HCT116 (cell line): ENCODE data around the gene KCNMB2. TPM values are rescaled to one million over a fixed set of nuclear protein-coding genes. Genes with fewer than 3 reads are reported as not detected.

ENCODE experiments used
- ATAC-seq: fragments of 200-7000 bp; cut with Tn5 transposase; 2 replicates; pipeline ENCODE4 v1.9.1; 2020; ENCODE audit warnings: mild to moderate bottlenecking, moderate library complexity
- BruUV-seq: library from RNA; stranded (reverse); fragments of 400-500 nt; replicated peaks from 2 replicates; lab custom pipeline; 2021; lab: Mats Ljungman, UMichigan
- CTCF ChIA-PET: fragments of 300-600 bp; sonication (Branson Sonifier 250); formaldehyde crosslinking; loops from one replicate; lab custom pipeline; 2021; ENCODE audit warnings: antibody characterized with exemption; lab: Charles Lee
- POLR2A ChIA-PET: fragments of 300-600, 350-600 bp; sonication (Branson Sonifier 250); formaldehyde crosslinking; loops from one replicate; lab custom pipeline; 2021; ENCODE audit warnings: antibody characterized with exemption; lab: Charles Lee
- RAD21 ChIA-PET, 2 experiments: fragments of 300-600 bp; sonication (Branson Sonifier 250); formaldehyde crosslinking; loops; one replicate each; lab custom pipeline; 2023; ENCODE audit warnings: low total read pairs in 2 of 2; ENCODE audit not compliant: uncharacterized antibody in 2 of 2, unreplicated experiment in 2 of 2, low non-redundant PET in 1 of 2; lab: Charles Lee
- DNase-seq: peaks from one replicate; pipeline ENCODE4 v3.0.0-alpha.2; 2010; ENCODE audit warnings: low read depth, low spot score
- H2AFZ ChIP-seq: fragments of 200-600 bp; shearing (Covaris generic), sonication (generic); 2 replicates; pipeline ENCODE4 v1.6.1; 2017; ENCODE audit warnings: low read depth, mixed run types, mixed read lengths, antibody characterized with exemption, low read length; ENCODE audit not compliant: poor library complexity, severe bottlenecking
- H3K27ac ChIP-seq: 2 replicates; pipeline ENCODE4 v1.5.1; 2012; ENCODE audit warnings: low read depth, low read length
- H3K27me3 ChIP-seq: fragments of 200-600 bp; sonication (generic); 2 replicates; pipeline ENCODE4 v1.6.1; 2016; ENCODE audit warnings: mixed run types, low read length, mixed read lengths; ENCODE audit not compliant: insufficient read depth
- H3K36me3 ChIP-seq, 2 experiments: fragments of 200-500 bp in 1 of 2; fragments of 200-600 bp in 1 of 2; sonication (Bioruptor generic) in 1 of 2; sonication (generic) in 1 of 2; 2 replicates each; pipeline versions ENCODE4 v1.5.1 to v1.6.1; 2014 to 2016; ENCODE audit warnings: low read length in 2 of 2, inconsistent platforms in 1 of 2, mixed read lengths in 1 of 2, mixed run types in 1 of 2; ENCODE audit not compliant: insufficient read depth in 2 of 2, control insufficient read depth in 1 of 2
- H3K4me1 ChIP-seq, 2 experiments: fragments of 200-600 bp in 1 of 2; sonication (generic) in 1 of 2; 2 replicates each; pipeline versions ENCODE4 v1.5.1 to v1.6.1; 2012 to 2017; ENCODE audit warnings: low read length in 2 of 2, inconsistent platforms in 1 of 2, mild to moderate bottlenecking in 1 of 2, mixed read lengths in 1 of 2, mixed run types in 1 of 2, moderate library complexity in 1 of 2; ENCODE audit not compliant: insufficient read depth in 2 of 2, control insufficient read depth in 1 of 2
- H3K4me2 ChIP-seq: fragments of 200-600 bp; sonication (generic); 2 replicates; pipeline ENCODE4 v1.6.1; 2017; ENCODE audit warnings: mixed run types, low read length, mixed read lengths
- H3K4me3 ChIP-seq, 2 experiments: fragments of 200-600 bp in 1 of 2; sonication (generic) in 1 of 2; replicated peaks in 1 of 2; 2 replicates each; pipeline ENCODE4 v1.5.1; 2011 to 2016; ENCODE audit warnings: low read length in 2 of 2, control low read depth in 1 of 2, low read depth in 1 of 2, mild to moderate bottlenecking in 1 of 2, mixed read lengths in 1 of 2, mixed run types in 1 of 2
- H3K79me2 ChIP-seq: fragments of 200-600 bp; sonication (generic); 2 replicates; pipeline ENCODE4 v1.6.1; 2017; ENCODE audit warnings: mild to moderate bottlenecking, mixed run types, low read length, moderate library complexity, mixed read lengths; ENCODE audit not compliant: insufficient read depth
- H3K9ac ChIP-seq: fragments of 200-600 bp; sonication (generic); 2 replicates; pipeline ENCODE4 v1.6.1; 2016; ENCODE audit warnings: low read length, mixed read lengths
- H3K9me2 ChIP-seq: fragments of 200-600 bp; sonication (generic), shearing (Covaris generic); 2 replicates; pipeline ENCODE4 v1.6.1; 2017; ENCODE audit warnings: mixed run types, mild to moderate bottlenecking, moderate library complexity; ENCODE audit not compliant: insufficient read depth
- H3K9me3 ChIP-seq, 2 experiments: fragments of 200-500 bp in 1 of 2; fragments of 200-600 bp in 1 of 2; sonication (Bioruptor generic) in 1 of 2; sonication (generic) in 1 of 2; 2 replicates each; pipeline ENCODE4 v1.6.1; 2014 to 2017; ENCODE audit warnings: low read length in 2 of 2, mixed read lengths in 2 of 2, inconsistent platforms in 1 of 2, low read depth in 1 of 2, mild to moderate bottlenecking in 1 of 2, mixed run types in 1 of 2, moderate library complexity in 1 of 2; ENCODE audit not compliant: control insufficient read depth in 1 of 2, insufficient read depth in 1 of 2
- H4K20me1 ChIP-seq: fragments of 200-600 bp; sonication (generic), shearing (Covaris generic); 2 replicates; pipeline ENCODE4 v1.6.1; 2017; ENCODE audit warnings: mixed run types, mild to moderate bottlenecking, moderate library complexity; ENCODE audit not compliant: insufficient read depth
- ELF1 ChIP-seq: IDR thresholded peaks from 2 replicates; pipeline ENCODE4 v1.6.1; 2012; ENCODE audit warnings: low read depth, borderline replicate concordance
- POLR2A ChIP-seq: IDR thresholded peaks from 2 replicates; pipeline ENCODE4 v1.7.0; 2011; ENCODE audit warnings: borderline replicate concordance; ENCODE audit not compliant: insufficient read depth, insufficient read length; ENCODE audit errors: extremely low read depth
- RAD21 ChIP-seq: IDR thresholded peaks from 2 replicates; pipeline ENCODE4 v1.6.1; 2012; ENCODE audit warnings: low read depth, mild to moderate bottlenecking
- SIN3A ChIP-seq: IDR thresholded peaks from 2 replicates; pipeline ENCODE4 v1.6.1; 2012; ENCODE audit warnings: low read depth
- intact Hi-C: fragments of 100-400 bp; cut with micrococcal nuclease; formaldehyde crosslinking; loops from 2 replicates; pipeline ENCODE4 v1.10.0; 2022
- total RNA-seq: library from RNA; stranded (reverse); gene quantifications from one replicate; pipeline ENCODE4 v1.2.1, GENCODE V29; 2021; ENCODE audit not compliant: unreplicated experiment
- TF ChIP-seq, protein P1 (sequence below), 3 experiments: fragments of 200-600 bp in 1 of 3; sonication (generic) in 1 of 3; IDR thresholded peaks in 2 of 3; conservative IDR thresholded peaks in 1 of 3; 2 replicates each; pipeline ENCODE4 v1.5.1; 2012 to 2017; ENCODE audit warnings: low read depth in 2 of 3, low read length in 2 of 3, antibody characterized with exemption in 1 of 3, borderline replicate concordance in 1 of 3, control low read depth in 1 of 3, mild to moderate bottlenecking in 1 of 3, mixed read lengths in 1 of 3, mixed run types in 1 of 3, moderate library complexity in 1 of 3; ENCODE audit not compliant: insufficient read depth in 1 of 3
- TF ChIP-seq, protein P2 (sequence below): IDR thresholded peaks from 2 replicates; pipeline ENCODE4 v1.6.1; 2012; ENCODE audit warnings: low read depth

Gene KCNMB2
- total RNA-seq, 1 experiment from 2014 or later, result not detected

DNA sequence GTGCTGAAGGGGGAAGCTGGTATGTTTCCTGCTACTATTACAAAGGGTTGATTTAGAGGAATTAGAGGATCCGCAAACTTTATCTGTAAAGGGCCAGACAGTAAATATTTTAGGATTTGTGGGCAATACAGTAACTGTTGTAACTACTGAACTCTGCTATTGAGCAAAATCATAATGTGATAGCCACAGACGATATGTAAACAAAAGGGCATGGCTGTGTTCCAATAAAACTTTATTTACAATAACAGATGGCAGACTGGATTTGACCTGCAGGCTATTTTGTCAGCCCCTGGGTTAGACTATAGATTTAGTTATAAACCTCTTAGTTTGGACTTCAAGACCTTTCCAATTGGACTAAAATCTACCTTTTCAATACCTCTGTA, 27.8 kb upstream of the KCNMB2 start:
- no peak overlapping the region for H3K4me3 ChIP-seq
- intact Hi-C loops, result no loop called here
- no peak for ATAC-seq
- no peaks in the 10 kb centered on the region for H4K20me1 ChIP-seq
- H3K4me1 ChIP-seq, result no peaks in the 10 kb centered on the region
- TF ChIP-seq, protein P1, sequence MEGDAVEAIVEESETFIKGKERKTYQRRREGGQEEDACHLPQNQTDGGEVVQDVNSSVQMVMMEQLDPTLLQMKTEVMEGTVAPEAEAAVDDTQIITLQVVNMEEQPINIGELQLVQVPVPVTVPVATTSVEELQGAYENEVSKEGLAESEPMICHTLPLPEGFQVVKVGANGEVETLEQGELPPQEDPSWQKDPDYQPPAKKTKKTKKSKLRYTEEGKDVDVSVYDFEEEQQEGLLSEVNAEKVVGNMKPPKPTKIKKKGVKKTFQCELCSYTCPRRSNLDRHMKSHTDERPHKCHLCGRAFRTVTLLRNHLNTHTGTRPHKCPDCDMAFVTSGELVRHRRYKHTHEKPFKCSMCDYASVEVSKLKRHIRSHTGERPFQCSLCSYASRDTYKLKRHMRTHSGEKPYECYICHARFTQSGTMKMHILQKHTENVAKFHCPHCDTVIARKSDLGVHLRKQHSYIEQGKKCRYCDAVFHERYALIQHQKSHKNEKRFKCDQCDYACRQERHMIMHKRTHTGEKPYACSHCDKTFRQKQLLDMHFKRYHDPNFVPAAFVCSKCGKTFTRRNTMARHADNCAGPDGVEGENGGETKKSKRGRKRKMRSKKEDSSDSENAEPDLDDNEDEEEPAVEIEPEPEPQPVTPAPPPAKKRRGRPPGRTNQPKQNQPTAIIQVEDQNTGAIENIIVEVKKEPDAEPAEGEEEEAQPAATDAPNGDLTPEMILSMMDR (IDR thresholded peaks at IDR 0.05 in 2 of 3, conservative IDR thresholded peaks at IDR 0.05 in 1 of 3; ENCODE audit: borderline replicate concordance in 1 of 3, insufficient read depth in 1 of 3, low read depth in 2 of 3, low read length in 2 of 3), result no peak
- TF ChIP-seq, protein P2, sequence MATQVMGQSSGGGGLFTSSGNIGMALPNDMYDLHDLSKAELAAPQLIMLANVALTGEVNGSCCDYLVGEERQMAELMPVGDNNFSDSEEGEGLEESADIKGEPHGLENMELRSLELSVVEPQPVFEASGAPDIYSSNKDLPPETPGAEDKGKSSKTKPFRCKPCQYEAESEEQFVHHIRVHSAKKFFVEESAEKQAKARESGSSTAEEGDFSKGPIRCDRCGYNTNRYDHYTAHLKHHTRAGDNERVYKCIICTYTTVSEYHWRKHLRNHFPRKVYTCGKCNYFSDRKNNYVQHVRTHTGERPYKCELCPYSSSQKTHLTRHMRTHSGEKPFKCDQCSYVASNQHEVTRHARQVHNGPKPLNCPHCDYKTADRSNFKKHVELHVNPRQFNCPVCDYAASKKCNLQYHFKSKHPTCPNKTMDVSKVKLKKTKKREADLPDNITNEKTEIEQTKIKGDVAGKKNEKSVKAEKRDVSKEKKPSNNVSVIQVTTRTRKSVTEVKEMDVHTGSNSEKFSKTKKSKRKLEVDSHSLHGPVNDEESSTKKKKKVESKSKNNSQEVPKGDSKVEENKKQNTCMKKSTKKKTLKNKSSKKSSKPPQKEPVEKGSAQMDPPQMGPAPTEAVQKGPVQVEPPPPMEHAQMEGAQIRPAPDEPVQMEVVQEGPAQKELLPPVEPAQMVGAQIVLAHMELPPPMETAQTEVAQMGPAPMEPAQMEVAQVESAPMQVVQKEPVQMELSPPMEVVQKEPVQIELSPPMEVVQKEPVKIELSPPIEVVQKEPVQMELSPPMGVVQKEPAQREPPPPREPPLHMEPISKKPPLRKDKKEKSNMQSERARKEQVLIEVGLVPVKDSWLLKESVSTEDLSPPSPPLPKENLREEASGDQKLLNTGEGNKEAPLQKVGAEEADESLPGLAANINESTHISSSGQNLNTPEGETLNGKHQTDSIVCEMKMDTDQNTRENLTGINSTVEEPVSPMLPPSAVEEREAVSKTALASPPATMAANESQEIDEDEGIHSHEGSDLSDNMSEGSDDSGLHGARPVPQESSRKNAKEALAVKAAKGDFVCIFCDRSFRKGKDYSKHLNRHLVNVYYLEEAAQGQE, result no peak
- TF ChIP-seq SIN3A, result no peak
- no peak for TF ChIP-seq ELF1
- TF ChIP-seq POLR2A, result no peak
- TF ChIP-seq RAD21, result no peak
- no TSS peak for BruUV-seq
- no peaks in the 10 kb centered on the region for H3K27me3 ChIP-seq
- no peaks in the 10 kb centered on the region for H3K9me2 ChIP-seq
- DNase-seq, result no peak
- ChIA-PET RAD21 (no interaction called here), CTCF (no interaction called here), POLR2A (no interaction called here)
- no peaks in the 10 kb centered on the region for H3K36me3 ChIP-seq
- no peak overlapping the region for H2AFZ ChIP-seq
- no peaks in the 10 kb centered on the region for H3K79me2 ChIP-seq
- H3K27ac ChIP-seq, result no peak overlapping the region
- H3K4me2 ChIP-seq, result no peak overlapping the region
- no peak overlapping the region for H3K9ac ChIP-seq
- H3K9me3 ChIP-seq, result no peaks in the 10 kb centered on the region
